Sigmoid colon (tissue), 3 donors: Measurements from ENCODE around the gene CYP2A7.
"Not testable (repeated sequence)": the region's sequence is repeated elsewhere in the genome, so short reads cannot be mapped to it uniquely, and the experiment has no call there.

Source experiments
- POLR2A ChIP-seq, 2 donors: fragments of 450-650 bp; IDR thresholded peaks; one replicate each; pipeline ENCODE4 v1.6.1; 2016; ENCODE audit warnings: antibody characterized with exemption in 2 of 2, mild to moderate bottlenecking in 2 of 2, moderate library complexity in 2 of 2
- TF ChIP-seq, protein P1 (sequence below), 4 experiments: fragments of 450-650 bp in 3 of 4; fragments of 200-600 bp in 1 of 4; IDR thresholded peaks; one replicate each; pipeline ENCODE4 v1.5.1; 2016 to 2019; ENCODE audit warnings: antibody characterized with exemption in 4 of 4, mild to moderate bottlenecking in 3 of 4, moderate library complexity in 2 of 4

DNA sequence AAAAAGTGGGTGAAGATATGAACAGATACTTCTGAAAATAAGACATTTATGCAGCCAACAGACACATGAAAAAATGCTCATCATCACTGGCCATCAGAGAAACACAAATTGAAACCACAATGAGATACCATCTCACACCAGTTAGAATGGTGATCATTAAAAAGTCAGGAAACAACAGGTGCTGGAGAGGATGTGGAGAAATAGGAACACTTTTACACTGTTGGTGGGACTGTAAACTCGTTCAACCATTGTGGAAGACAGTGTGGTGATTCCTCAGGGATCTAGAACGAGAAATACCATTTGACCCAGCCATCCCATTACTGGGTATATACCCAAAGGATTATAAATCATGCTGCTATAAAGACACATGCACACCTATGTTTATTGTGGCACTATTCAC is 36.3 kb upstream of the CYP2A7 start:
- not testable (repeated sequence) for TF ChIP-seq POLR2A (IDR thresholded peaks at IDR 0.05)
- TF ChIP-seq, protein P1, sequence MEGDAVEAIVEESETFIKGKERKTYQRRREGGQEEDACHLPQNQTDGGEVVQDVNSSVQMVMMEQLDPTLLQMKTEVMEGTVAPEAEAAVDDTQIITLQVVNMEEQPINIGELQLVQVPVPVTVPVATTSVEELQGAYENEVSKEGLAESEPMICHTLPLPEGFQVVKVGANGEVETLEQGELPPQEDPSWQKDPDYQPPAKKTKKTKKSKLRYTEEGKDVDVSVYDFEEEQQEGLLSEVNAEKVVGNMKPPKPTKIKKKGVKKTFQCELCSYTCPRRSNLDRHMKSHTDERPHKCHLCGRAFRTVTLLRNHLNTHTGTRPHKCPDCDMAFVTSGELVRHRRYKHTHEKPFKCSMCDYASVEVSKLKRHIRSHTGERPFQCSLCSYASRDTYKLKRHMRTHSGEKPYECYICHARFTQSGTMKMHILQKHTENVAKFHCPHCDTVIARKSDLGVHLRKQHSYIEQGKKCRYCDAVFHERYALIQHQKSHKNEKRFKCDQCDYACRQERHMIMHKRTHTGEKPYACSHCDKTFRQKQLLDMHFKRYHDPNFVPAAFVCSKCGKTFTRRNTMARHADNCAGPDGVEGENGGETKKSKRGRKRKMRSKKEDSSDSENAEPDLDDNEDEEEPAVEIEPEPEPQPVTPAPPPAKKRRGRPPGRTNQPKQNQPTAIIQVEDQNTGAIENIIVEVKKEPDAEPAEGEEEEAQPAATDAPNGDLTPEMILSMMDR (IDR thresholded peaks at IDR 0.05): not testable (repeated sequence)
